Neutrophil (primary cell): Measurements from ENCODE around the gene CDKAL1.

Experiments
- H3K27ac ChIP-seq: fragments of 200-600 bp; sonication (generic); 2 replicates; pipeline ENCODE4 v1.5.1; 2016; ENCODE audit warnings: mild to moderate bottlenecking, moderate library complexity
- H3K27me3 ChIP-seq: fragments of 200-600 bp; sonication (generic); 2 replicates; pipeline ENCODE4 v1.6.0; 2016; ENCODE audit warnings: mild to moderate bottlenecking
- H3K36me3 ChIP-seq: fragments of 200-600 bp; sonication (generic); 2 replicates; pipeline ENCODE4 v1.5.1; 2017
- H3K4me1 ChIP-seq, 2 experiments: fragments of 200-600 bp in 1 of 2; sonication (generic) in 1 of 2; 1 replicate in 1 of 2; 2 replicates in 1 of 2; pipeline versions ENCODE4 v1.5.1 to v1.6.1; 2013 to 2016; ENCODE audit warnings: low read depth in 1 of 2, low read length in 1 of 2, mild to moderate bottlenecking in 1 of 2, moderate library complexity in 1 of 2; ENCODE audit not compliant: control insufficient read depth in 1 of 2, insufficient read depth in 1 of 2
- H3K4me3 ChIP-seq, 2 experiments: fragments of 200-600 bp in 1 of 2; sonication (generic) in 1 of 2; 1 replicate in 1 of 2; 2 replicates in 1 of 2; pipeline ENCODE4 v1.5.1; 2013 to 2016; ENCODE audit warnings: low read depth in 1 of 2, low read length in 1 of 2, mild to moderate bottlenecking in 1 of 2, moderate library complexity in 1 of 2
- H3K9me3 ChIP-seq: fragments of 200-600 bp; sonication (generic); 2 replicates; pipeline ENCODE4 v1.5.1; 2016
- CTCF ChIP-seq: fragments of 200-600 bp; sonication (generic); IDR thresholded peaks from 2 replicates; pipeline ENCODE4 v1.5.1; 2016; ENCODE audit warnings: antibody characterized with exemption

The CDKAL1 gene

GRCh38 chr6:20943922-20944321, 409.7 kb downstream of the CDKAL1 start:
- TF ChIP-seq CTCF: no peak
- Histone ChIP-seq H3K36me3 (no peaks in the 10 kb centered on the region), H3K27ac (no peak overlapping the region), H3K4me3 (no peak overlapping the region), H3K27me3 (no peaks in the 10 kb centered on the region), H3K9me3 (no peaks in the 10 kb centered on the region), H3K4me1 (no peaks in the 10 kb centered on the region)

GRCh38 chr6:20946022-20946421, 411.8 kb downstream of the CDKAL1 start:
- Histone ChIP-seq H3K27me3 (no peaks in the 10 kb centered on the region), H3K4me1 (no peaks in the 10 kb centered on the region), H3K27ac (no peak overlapping the region), H3K9me3 (no peaks in the 10 kb centered on the region), H3K4me3 (no peak overlapping the region), H3K36me3 (no peaks in the 10 kb centered on the region)
- no peak for TF ChIP-seq CTCF

- TF ChIP-seq CTCF: no peak
- Histone ChIP-seq H3K9me3 (no peaks in the 10 kb centered on the region), H3K4me1 (no peaks in the 10 kb centered on the region), H3K27ac (no peak overlapping the region), H3K27me3 (no peaks in the 10 kb centered on the region), H3K4me3 (no peak overlapping the region), H3K36me3 (no peaks in the 10 kb centered on the region)
These were observed 412.6 kb downstream of the CDKAL1 start for GRCh38 chr6:20946890-20947289.

- TF ChIP-seq CTCF: no peak
- Histone ChIP-seq H3K9me3 (no peaks in the 10 kb centered on the region), H3K4me1 (no peaks in the 10 kb centered on the region), H3K27me3 (no peaks in the 10 kb centered on the region), H3K36me3 (no peaks in the 10 kb centered on the region), H3K4me3 (no peak overlapping the region), H3K27ac (no peak overlapping the region)
These were observed 413.7 kb downstream of the CDKAL1 start for GRCh38 chr6:20947977-20948376.

- no peak overlapping the region for H3K4me3 ChIP-seq
- no peak for TF ChIP-seq CTCF
- no peaks in the 10 kb centered on the region for H3K9me3 ChIP-seq
- H3K36me3 ChIP-seq: no peaks in the 10 kb centered on the region
- H3K4me1 ChIP-seq: no peaks in the 10 kb centered on the region
- H3K27me3 ChIP-seq: no peaks in the 10 kb centered on the region
- H3K27ac ChIP-seq: no peak overlapping the region
These were observed 414.3 kb downstream of the CDKAL1 start for GRCh38 chr6:20948556-20948955.

- no peaks in the 10 kb centered on the region for H3K9me3 ChIP-seq
- no peaks in the 10 kb centered on the region for H3K27me3 ChIP-seq
- no peak overlapping the region for H3K4me3 ChIP-seq
- H3K27ac ChIP-seq: no peak overlapping the region
- TF ChIP-seq CTCF: no peak
- no peaks in the 10 kb centered on the region for H3K4me1 ChIP-seq
- no peaks in the 10 kb centered on the region for H3K36me3 ChIP-seq
These were observed 414.9 kb downstream of the CDKAL1 start for GRCh38 chr6:20949138-20949537.
